K562 (cell line): ENCODE data around the gene UBE2D2. TPM values are rescaled to one million over a fixed set of nuclear protein-coding genes. Genes with fewer than 3 reads are reported as not detected.

ENCODE experiments used
- CBX1 ChIP-seq: sonication (generic); IDR thresholded peaks from 2 replicates; pipeline ENCODE4 v1.6.1; 2016; ENCODE audit warnings: antibody characterized with exemption, low read depth, mild to moderate bottlenecking
- CHD2 ChIP-seq: IDR thresholded peaks from 2 replicates; pipeline ENCODE4 v1.6.1; 2011; ENCODE audit warnings: low read depth, low read length
- DMBX1 ChIP-seq: fragments of 250-450 bp; sonication (Bioruptor Pico); IDR thresholded peaks from 2 replicates; pipeline ENCODE4 v1.8.0; 2022; ENCODE audit warnings: inconsistent platforms, mild to moderate bottlenecking, moderate library complexity, borderline replicate concordance
- ETV6 ChIP-seq, 3 experiments: fragments of 150-350 bp in 1 of 3; sonication (generic) in 1 of 3; formaldehyde crosslinking in 1 of 3; IDR thresholded peaks; 2 replicates each; pipeline versions ENCODE4 v1.6.1 to v1.8.0; 2014 to 2022; ENCODE audit warnings: borderline replicate concordance in 2 of 3, low read depth in 2 of 3, antibody characterized with exemption in 1 of 3, low read length in 1 of 3, mild to moderate bottlenecking in 1 of 3, missing genetic modification reagents in 1 of 3
- FOS ChIP-seq: IDR thresholded peaks from 3 replicates; pipeline ENCODE4 v1.6.1; 2011; ENCODE audit not compliant: insufficient read length; ENCODE audit errors: extremely low read depth
- MAFF ChIP-seq: IDR thresholded peaks from 2 replicates; pipeline ENCODE4 v1.6.1; 2012; ENCODE audit warnings: low read length, improper control_type of control experiment
- MXI1 ChIP-seq: IDR thresholded peaks from 2 replicates; pipeline ENCODE4 v1.6.1; 2011; ENCODE audit warnings: low read depth, mild to moderate bottlenecking, improper control_type of control experiment, low read length
- NCOA4 ChIP-seq: fragments of 450-650 bp; IDR thresholded peaks from 2 replicates; pipeline ENCODE4 v1.6.1; 2018; ENCODE audit warnings: mild to moderate bottlenecking; ENCODE audit not compliant: partially characterized antibody
- PCBP1 ChIP-seq: fragments of 200-400 bp; formaldehyde crosslinking; IDR thresholded peaks from 2 replicates; pipeline ENCODE4 v1.6.1; 2018; ENCODE audit warnings: mild to moderate bottlenecking, low read depth, low read length; ENCODE audit not compliant: poor library complexity, severe bottlenecking
- PML ChIP-seq: IDR thresholded peaks from 2 replicates; pipeline ENCODE4 v1.6.1; 2012; ENCODE audit warnings: low read length, inconsistent platforms
- POLR3A ChIP-seq: IDR thresholded peaks from 2 replicates; pipeline ENCODE4 v1.6.1; 2011; ENCODE audit warnings: borderline replicate concordance, mild to moderate bottlenecking, moderate library complexity; ENCODE audit not compliant: insufficient read length, insufficient read depth; ENCODE audit errors: extremely low read depth
- RAD21 ChIP-seq, 2 experiments: fragments of 250-450 bp in 1 of 2; fragments of 450-650 bp in 1 of 2; sonication (Bioruptor Pico) in 1 of 2; formaldehyde crosslinking in 1 of 2; IDR thresholded peaks in 1 of 2; conservative IDR thresholded peaks in 1 of 2; 2 replicates each; pipeline versions ENCODE4 v1.4.0 to v1.8.0; 2020 to 2022; ENCODE audit warnings: mild to moderate bottlenecking in 2 of 2, moderate library complexity in 1 of 2
- RBM22 ChIP-seq: fragments of 200-400 bp; formaldehyde crosslinking; IDR thresholded peaks from 2 replicates; pipeline ENCODE4 v1.6.1; 2018; ENCODE audit warnings: low read length, low read depth; ENCODE audit not compliant: poor library complexity, severe bottlenecking
- SMARCE1 ChIP-seq: fragments of 450-650 bp; IDR thresholded peaks from 2 replicates; pipeline ENCODE4 v1.7.1; 2016; ENCODE audit warnings: mild to moderate bottlenecking
- SREBF1 ChIP-seq: fragments of 150-350 bp; IDR thresholded peaks from 2 replicates; pipeline ENCODE4 v1.6.1; 2014; ENCODE audit warnings: antibody characterized with exemption, low read depth, low read length, borderline replicate concordance
- ZBED1 ChIP-seq: IDR thresholded peaks from 2 replicates; pipeline ENCODE4 v1.6.1; 2014
- ZNF431 ChIP-seq: sonication (generic); formaldehyde crosslinking; IDR thresholded peaks from 2 replicates; pipeline ENCODE4 v1.8.0; 2022; ENCODE audit warnings: mild to moderate bottlenecking, missing genetic modification reagents
- ZNF551 ChIP-seq: fragments of 250-450 bp; sonication (Bioruptor Pico); IDR thresholded peaks from 2 replicates; pipeline ENCODE4 v1.5.0; 2021; ENCODE audit warnings: mild to moderate bottlenecking, moderate library complexity
- polyA plus RNA-seq, 8 experiments: library from polyadenylated mRNA; depleted of rRNA in 4 of 8; stranded (reverse) in 5 of 8; unstranded in 3 of 8; fragments of >200 nt; fragmentation: Nextera tagmentation in 2 of 8; fragmentation: Illumina TruSeq in 1 of 8; extraction: Ambion mirVana in 2 of 8; extraction: Trizol in 1 of 8; gene quantifications; 2 replicates each; pipeline versions ENCODE4 v1.2.1 to v1.2.3, GENCODE V29; 2011 to 2014; ENCODE audit warnings: inconsistent platforms in 1 of 8, missing spikeins in 1 of 8
- total RNA-seq, 7 experiments: library from RNA; depleted of rRNA in 6 of 7; stranded (reverse); fragments of >200 nt in 6 of 7; fragmentation: Illumina TruSeq in 2 of 7; extraction: Trizol in 2 of 7; gene quantifications; 2 replicates each; pipeline versions ENCODE4 v1.2.1 to v1.2.3, GENCODE V29; 2011 to 2021; ENCODE audit warnings: low replicate concordance in 1 of 7
- TF ChIP-seq, protein P1 (sequence below): sonication (generic); formaldehyde crosslinking; IDR thresholded peaks from 2 replicates; pipeline ENCODE4 v1.8.0; 2022; ENCODE audit warnings: mild to moderate bottlenecking, low read depth, missing genetic modification reagents
- TF ChIP-seq, protein P2 (sequence below): fragments of 250-450 bp; sonication (Bioruptor Pico); IDR thresholded peaks from 2 replicates; pipeline ENCODE4 v1.5.0; 2021
- TF ChIP-seq, protein P3 (sequence below): fragments of 150-350 bp; IDR thresholded peaks from 2 replicates; pipeline ENCODE4 v1.6.1; 2014; ENCODE audit warnings: low read depth, mild to moderate bottlenecking, low read length, borderline replicate concordance

Gene UBE2D2
- total and polyA plus RNA-seq, 9 of the 15 experiments (the other 6 are each of a cell fraction or from before 2014, with no cell fraction given), result 53.6 to 198 (median 122) TPM

DNA sequence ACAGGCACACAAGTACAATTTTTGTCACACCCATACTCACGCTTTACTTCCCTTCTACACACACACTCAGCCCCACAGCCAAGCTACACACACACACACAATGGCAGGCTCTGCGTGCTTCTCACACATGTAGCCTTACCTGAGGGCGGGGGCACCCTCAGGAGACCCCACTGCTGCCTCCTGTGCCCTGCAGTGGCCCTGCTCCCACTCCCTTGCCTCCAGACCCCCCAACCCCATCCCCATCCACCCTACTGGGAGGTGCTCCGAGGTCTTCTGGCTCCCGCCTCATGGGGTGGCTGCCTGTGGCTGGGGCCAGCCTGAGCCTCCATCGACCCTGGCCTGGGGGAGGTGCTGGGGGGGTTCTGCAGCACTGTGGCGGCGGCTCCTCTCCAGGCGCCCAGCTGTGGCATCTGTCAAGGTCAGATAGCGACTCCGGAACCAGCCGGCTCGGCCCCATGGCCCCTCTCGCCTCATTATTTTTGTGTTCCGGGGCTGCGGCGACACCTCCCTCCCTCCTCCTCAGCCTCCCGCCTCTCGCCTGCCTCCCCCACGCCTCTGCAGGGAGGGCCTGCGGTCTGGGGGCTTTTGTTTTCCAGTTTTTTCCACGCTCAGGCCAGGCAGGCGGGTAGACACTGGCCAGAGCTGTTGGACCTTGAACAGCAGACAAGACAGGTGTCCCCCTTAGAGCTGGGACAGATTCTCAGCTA, 108.7 kb downstream of the UBE2D2 start (continued):
- TF ChIP-seq, protein P1, sequence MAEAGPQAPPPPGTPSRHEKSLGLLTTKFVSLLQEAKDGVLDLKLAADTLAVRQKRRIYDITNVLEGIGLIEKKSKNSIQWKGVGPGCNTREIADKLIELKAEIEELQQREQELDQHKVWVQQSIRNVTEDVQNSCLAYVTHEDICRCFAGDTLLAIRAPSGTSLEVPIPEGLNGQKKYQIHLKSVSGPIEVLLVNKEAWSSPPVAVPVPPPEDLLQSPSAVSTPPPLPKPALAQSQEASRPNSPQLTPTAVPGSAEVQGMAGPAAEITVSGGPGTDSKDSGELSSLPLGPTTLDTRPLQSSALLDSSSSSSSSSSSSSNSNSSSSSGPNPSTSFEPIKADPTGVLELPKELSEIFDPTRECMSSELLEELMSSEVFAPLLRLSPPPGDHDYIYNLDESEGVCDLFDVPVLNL (CRISPR knock-in tag), result no peak
- TF ChIP-seq ZNF431 (CRISPR knock-in tag) (no peak), SREBF1 (no peak), PCBP1 (peak; percentile 100), PML (peak; percentile 88), RBM22 (peak; percentile 95), SMARCE1 (peak; percentile 92), MXI1 (no peak; the same call in 1 of the 2 replicates), ZNF551 (CRISPR knock-in tag) (no peak), POLR3A (no peak), RAD21 (CRISPR knock-in tag; conservative IDR thresholded peaks at IDR 0.05 in 1 of 2, IDR thresholded peaks at IDR 0.05 in 1 of 2) (peak; percentile 15 to 35; a peak in 3 of 4 replicates), CBX1 (no peak; the same call in none of the 2 replicates), MAFF (no peak), DMBX1 (CRISPR knock-in tag) (peak; percentile 92), ETV6 (IDR thresholded peaks at IDR 0.05; ENCODE audit: borderline replicate concordance in 1 of 2, low read depth in 2 of 2, low read length in 1 of 2) (0 out of 4 replicates have a peak, but pooled peaks of 1 of the 2 experiments have one; percentile 16), ETV6 (CRISPR knock-in tag; IDR thresholded peaks at IDR 0.05; ENCODE audit: borderline replicate concordance) (no peak), ZBED1 (peak; percentile 90; the same call in 1 of the 2 replicates), FOS (no peak), CHD2 (no peak), NCOA4 (no peak)
- TF ChIP-seq, protein P2, sequence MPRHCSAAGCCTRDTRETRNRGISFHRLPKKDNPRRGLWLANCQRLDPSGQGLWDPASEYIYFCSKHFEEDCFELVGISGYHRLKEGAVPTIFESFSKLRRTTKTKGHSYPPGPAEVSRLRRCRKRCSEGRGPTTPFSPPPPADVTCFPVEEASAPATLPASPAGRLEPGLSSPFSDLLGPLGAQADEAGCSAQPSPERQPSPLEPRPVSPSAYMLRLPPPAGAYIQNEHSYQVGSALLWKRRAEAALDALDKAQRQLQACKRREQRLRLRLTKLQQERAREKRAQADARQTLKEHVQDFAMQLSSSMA (CRISPR knock-in tag), result no peak
- TF ChIP-seq, protein P3, sequence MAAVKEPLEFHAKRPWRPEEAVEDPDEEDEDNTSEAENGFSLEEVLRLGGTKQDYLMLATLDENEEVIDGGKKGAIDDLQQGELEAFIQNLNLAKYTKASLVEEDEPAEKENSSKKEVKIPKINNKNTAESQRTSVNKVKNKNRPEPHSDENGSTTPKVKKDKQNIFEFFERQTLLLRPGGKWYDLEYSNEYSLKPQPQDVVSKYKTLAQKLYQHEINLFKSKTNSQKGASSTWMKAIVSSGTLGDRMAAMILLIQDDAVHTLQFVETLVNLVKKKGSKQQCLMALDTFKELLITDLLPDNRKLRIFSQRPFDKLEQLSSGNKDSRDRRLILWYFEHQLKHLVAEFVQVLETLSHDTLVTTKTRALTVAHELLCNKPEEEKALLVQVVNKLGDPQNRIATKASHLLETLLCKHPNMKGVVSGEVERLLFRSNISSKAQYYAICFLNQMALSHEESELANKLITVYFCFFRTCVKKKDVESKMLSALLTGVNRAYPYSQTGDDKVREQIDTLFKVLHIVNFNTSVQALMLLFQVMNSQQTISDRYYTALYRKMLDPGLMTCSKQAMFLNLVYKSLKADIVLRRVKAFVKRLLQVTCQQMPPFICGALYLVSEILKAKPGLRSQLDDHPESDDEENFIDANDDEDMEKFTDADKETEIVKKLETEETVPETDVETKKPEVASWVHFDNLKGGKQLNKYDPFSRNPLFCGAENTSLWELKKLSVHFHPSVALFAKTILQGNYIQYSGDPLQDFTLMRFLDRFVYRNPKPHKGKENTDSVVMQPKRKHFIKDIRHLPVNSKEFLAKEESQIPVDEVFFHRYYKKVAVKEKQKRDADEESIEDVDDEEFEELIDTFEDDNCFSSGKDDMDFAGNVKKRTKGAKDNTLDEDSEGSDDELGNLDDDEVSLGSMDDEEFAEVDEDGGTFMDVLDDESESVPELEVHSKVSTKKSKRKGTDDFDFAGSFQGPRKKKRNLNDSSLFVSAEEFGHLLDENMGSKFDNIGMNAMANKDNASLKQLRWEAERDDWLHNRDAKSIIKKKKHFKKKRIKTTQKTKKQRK, result no peak
